ENCODE data around the gene SMYD3.

The SMYD3 gene

DNA sequence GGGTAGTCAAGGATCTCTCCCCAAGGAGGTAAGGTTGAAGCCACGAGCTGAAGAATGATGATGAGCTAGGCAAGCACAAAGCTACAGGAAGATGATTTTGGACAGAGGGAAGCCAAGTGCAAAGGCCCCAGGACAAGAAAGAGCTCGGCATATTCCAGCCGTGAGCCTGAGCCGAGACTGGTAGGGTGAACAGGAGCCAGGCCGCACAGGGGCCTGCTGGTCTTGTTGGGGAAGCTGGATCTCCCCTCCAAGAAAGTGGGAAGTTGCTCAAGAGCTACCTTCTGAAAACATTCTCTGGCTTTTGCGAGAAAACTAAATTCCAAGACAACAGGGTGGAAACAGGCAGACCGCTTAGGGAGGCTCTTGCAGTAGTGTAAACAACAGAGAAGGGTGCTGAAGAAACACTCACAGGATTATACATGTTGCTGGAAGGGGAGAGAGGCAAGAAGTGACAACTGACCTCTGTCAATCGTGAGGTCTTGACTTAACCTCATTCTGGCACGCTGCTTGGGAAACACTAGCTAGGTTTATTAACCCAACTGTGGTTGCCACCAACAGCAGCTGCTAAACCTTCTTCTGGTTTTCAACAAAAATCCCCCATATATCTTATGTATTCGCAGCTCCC is 625.2 kb downstream of the SMYD3 start:
- no peak overlapping the region for H3K4me3 ChIP-seq (ENCODE audit: control insufficient read depth, low read depth, low read length)
- no peak for TF ChIP-seq CTCF (IDR thresholded peaks at IDR 0.05; ENCODE audit: control insufficient read depth, insufficient read depth, low read depth, low read length, missing control alignments)
- no peak for DNase-seq (ENCODE audit: low read depth)

DNA sequence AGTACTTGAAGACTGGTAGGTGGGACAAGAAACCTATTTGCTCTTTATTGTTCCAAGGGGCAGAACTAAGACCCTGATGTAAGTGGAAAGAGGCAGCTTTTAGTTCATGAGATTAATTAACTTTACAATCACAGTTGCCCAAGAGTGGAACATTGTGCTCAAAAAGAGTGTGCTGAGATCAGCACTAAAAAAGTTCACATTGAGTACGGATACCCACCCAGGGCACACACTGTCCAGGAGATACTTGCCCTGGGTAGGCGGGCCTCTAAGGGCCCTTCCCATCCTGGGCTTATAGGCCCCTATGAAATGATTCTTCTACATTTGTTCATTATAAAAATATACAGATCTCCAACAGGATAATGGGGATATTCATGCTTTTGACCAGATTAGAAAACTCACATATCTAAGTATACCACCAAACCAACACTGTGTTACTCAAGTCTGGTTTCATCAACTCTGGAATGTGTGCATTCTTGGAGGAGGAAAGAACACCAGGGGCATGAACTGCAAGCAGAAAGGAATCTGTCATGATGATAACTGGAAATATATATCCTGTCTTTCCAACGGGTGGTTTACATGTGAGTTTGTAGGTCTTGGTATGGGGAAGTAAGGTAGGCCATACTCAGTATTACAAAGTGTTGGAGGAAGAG is 626.2 kb downstream of the SMYD3 start:
- no peak overlapping the region for H3K4me3 ChIP-seq (ENCODE audit: control insufficient read depth, low read depth, low read length)
- no peak for TF ChIP-seq CTCF (IDR thresholded peaks at IDR 0.05; ENCODE audit: control insufficient read depth, insufficient read depth, low read depth, low read length, missing control alignments)
- DNase-seq (ENCODE audit: low read depth), result peak; percentile 82

- H3K4me3 ChIP-seq (ENCODE audit: control insufficient read depth, low read depth, low read length), result no peak overlapping the region
- TF ChIP-seq CTCF (IDR thresholded peaks at IDR 0.05; ENCODE audit: control insufficient read depth, insufficient read depth, low read depth, low read length, missing control alignments), result no peak
- DNase-seq (ENCODE audit: low read depth), result no peak
These were observed 628.0 kb downstream of the SMYD3 start for GRCh38 chr1:245879091-245879490.

- no peak for TF ChIP-seq CTCF (IDR thresholded peaks at IDR 0.05; ENCODE audit: control insufficient read depth, insufficient read depth, low read depth, low read length, missing control alignments)
- H3K4me3 ChIP-seq (ENCODE audit: control insufficient read depth, low read depth, low read length), result no peak overlapping the region
- no peak for DNase-seq (ENCODE audit: low read depth)
These were observed 628.5 kb downstream of the SMYD3 start for GRCh38 chr1:245878585-245878984.

GRCh38 chr1:245877976-245878375 is 629.1 kb downstream of the SMYD3 start:
- H3K4me3 ChIP-seq (ENCODE audit: control insufficient read depth, low read depth, low read length), result no peak overlapping the region
- TF ChIP-seq CTCF (IDR thresholded peaks at IDR 0.05; ENCODE audit: control insufficient read depth, insufficient read depth, low read depth, low read length, missing control alignments), result no peak
- DNase-seq (ENCODE audit: low read depth), result no peak

GRCh38 chr1:245876586-245876985 is 630.5 kb downstream of the SMYD3 start:
- H3K4me3 ChIP-seq (ENCODE audit: control insufficient read depth, low read depth, low read length), result no peak overlapping the region
- DNase-seq (ENCODE audit: low read depth), result no peak
- TF ChIP-seq CTCF (IDR thresholded peaks at IDR 0.05; ENCODE audit: control insufficient read depth, insufficient read depth, low read depth, low read length, missing control alignments), result no peak
